Activated CD8-positive, alpha-beta memory T cell treated with anti-CD3 and anti-CD28 coated beads, Interleukin-2, amount 50 U/mL, for 1 hour (primary cell): ENCODE results near the gene ZNF831.

Experiments
- DNase-seq: peaks from one replicate; pipeline ENCODE4 v3.0.0-alpha.2; 2020; ENCODE audit errors: extremely low read depth

ZNF831 gene

DNA sequence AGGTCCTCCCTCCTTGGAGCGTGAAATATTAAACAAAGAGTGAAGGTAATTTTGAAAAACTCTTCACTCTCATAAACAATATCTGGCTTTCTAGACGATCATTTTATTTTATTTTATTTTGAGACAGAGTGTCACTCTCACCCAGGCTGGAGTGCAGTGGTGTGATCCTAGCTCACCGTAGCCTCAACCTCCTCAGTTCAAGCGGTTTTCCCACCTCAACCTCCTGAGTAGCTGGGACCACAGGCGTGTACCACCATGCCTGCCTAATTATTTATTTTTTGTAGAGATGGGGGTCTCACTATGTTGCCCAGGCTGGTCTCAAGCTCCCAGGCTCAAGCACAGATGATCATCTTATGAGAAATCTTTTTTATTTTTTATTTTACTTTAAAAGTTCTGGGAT, 16.4 kb downstream of the ZNF831 start:
- DNase-seq = no peak

DNA sequence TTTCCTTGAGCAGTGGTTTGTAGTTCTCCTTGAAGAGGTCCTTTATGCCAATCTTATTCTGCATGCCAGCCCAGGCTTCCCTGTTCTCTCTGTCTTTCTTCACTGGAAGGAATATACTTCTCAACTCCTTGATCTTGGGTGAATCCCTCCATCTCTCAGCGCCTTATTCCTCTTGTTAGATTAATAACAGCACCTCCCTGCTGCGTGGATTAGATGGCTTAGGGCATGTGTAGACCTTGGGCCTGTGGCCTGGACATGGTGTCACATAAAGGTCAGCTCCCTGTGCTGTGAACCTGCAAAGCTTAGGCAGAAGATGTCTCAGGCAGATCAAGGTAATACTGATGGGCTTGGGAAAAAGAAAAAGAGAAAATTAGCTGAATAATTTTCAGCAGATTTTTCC, 18.3 kb downstream of the ZNF831 start:
- no peak for DNase-seq

DNA sequence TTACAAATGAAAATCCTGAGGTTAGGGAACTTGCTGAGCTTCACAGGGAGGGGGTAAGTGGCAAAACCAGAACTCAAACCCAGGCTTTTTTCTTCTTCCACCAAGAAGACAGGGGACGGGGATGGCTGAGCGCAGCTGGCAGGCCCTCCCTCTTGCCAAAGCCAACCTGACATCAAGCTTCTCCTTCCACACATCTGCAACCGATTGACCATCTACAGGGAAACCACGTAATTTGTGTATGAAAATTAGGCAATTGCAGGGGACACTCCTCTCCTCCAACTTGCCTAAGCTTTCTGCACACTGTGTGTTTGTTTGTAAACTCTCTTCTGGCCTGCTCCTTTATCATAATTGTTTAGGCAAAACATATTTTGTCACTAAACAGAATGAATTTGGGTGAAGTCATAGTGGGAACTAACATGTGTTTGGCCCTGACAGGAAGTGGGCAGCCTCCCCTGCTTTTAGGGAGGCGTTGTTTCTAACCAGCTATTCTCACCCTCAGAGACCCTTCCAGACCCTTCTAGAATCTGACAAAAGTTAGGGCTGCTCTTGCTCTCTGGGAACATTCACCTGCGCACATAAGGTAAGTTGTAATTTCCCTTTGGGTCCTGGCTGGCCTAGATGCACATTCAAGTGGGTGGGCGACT, 18.9 kb downstream of the ZNF831 start:
- DNase-seq = no peak

DNA sequence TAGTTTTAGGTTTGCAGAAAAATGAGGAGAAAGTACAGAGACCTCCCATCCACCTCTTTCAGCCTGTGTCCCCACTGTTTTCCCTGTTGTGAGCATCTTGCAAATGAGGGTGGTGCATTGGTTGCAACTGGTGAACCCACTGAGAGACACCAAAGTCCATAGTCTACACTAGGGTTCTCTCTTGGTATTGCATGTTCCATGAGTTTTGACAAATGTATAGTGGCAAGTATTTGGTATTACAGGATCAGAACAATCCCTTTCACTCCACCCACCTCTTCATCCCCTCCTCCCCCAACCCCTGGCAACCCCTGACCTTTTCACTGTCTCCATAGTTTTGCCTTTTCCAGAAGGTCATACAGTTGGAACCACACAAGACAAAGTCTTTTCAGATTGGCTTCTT, 20.1 kb downstream of the ZNF831 start:
- DNase-seq = no peak

DNA sequence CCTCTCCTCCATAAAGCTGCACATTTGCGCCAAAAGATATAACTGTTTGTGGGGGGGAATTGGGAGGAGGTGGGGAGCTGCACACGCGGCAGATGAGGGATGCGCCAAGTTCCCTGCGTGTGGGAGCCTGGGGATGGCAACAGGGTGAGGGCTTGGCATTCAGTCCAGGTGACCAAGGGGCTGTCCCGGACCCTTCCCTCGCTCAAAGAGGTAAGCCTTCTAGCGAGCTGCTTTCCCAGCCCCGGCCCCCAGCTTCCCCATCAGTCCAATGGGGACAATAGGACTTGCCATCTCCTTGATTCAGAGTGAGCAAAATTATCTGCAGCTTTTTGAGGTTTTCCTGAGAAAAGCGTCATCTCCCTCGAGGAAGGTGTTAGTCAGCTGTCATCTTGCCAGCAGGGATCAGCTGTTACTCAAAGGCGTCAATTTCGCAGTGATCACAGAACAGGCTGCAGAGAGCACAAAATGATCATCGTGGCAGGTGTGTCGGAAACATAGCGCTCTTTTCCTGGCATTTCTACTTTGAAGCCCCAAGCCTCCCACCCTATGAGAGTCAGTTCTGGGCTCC, 21.3 kb downstream of the ZNF831 start:
- no peak for DNase-seq

DNA sequence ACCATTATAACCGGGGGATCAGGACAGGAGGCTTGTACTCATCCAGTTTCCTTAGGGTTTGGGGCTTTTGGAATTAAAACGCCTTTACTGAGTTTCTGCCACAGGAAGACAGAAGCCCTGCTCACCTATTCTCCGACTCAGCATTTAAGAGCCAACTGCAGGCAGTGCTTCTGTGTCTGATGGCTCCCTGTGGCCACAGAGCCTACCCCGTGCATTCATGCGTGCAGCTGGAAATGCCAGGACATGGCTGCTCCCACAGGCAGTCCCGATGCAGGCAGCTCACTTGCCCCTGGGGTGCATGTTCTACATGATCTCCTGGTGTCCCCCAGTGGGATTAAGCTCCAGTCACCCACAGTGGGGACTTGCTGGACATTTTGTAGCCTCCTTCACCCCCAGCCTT, 22.2 kb downstream of the ZNF831 start:
- no peak for DNase-seq

DNA sequence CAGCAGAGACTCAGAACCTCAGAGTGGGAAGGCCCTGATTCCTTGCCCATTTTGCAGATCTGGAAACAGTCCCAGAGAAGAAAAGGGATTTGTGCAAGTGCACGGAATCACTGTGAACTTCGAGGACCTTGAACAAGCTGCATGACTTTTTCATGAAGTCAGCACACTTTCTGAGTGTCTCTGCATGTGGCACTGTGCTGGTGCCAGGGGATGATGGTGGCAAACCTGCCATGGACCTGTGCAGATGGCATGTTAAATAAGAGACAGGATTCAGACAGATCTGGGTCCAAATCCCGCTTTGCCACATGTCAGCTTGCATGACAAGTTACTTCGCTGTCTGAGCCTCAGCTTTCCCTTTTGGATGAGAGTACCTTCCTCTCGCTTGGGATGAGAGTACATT, 26.8 kb downstream of the ZNF831 start:
- no peak for DNase-seq

DNA sequence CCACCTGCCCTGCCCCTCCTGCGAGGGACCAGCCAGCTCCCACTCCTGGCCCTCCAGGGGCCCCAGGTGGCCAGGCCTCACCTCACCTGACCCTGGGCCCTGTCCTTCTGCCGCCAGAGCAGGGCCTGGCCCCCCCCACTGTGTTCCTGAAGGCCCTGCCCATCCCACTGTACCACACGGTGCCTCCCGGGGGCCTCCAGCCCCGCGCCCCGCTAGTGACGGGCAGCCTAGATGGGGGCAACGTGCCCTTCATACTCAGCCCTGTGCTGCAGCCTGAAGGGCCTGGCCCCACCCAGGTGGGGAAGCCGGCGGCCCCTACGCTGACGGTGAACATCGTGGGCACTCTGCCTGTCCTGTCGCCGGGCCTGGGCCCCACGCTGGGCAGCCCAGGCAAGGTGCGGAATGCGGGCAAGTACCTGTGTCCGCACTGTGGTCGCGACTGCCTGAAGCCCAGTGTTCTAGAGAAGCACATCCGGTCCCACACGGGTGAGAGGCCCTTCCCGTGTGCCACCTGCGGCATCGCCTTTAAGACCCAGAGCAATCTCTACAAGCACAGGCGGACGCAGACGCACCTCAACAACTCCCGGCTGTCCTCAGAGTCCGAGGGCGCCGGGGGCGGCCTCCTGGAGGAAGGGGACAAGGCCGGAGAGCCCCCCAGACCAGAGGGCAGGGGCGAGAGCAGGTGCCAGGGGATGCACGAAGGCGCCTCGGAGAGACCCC, 27.6 kb downstream of the ZNF831 start:
- DNase-seq = no peak

DNA sequence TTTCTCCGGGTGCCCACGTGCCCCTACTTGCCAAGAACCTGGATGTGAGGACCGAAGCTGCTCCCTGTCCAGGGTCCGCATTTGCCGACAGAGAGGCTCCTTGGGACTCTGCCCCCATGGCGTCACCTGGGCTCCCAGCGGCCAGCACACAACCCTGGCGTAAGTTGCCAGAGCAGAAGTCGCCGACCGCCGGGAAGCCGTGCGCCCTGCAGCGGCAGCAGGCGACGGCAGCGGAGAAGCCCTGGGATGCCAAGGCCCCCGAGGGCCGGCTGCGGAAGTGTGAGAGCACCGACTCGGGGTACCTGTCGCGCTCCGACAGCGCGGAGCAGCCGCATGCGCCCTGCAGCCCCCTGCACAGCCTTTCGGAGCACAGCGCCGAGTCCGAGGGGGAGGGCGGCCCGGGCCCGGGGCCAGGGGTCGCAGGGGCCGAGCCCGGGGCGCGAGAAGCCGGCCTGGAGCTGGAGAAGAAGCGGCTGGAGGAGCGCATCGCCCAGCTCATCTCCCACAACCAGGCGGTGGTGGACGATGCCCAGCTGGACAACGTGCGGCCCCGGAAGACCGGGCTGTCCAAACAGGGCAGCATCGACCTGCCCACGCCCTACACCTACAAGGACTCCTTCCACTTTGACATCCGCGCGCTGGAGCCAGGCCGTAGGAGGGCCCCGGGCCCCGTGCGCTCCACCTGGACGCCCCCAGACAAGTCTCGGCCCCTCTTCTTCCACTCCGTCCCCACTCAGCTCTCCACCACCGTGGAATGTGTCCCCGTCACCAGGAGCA, 28.3 kb downstream of the ZNF831 start:
- no peak for DNase-seq

DNA sequence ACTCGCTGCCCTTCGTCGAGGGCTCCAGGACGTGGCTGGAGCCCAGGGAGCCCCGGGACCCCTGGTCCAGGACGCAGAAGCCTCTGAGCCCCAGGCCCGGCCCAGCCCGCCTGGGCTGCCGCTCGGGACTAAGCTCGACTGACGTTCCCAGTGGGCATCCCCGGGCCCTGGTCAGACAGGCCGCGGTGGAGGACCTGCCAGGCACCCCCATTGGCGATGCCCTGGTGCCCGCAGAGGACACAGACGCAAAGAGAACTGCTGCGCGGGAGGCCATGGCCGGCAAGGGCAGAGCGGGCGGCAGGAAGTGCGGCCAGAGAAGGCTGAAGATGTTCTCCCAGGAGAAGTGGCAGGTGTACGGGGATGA, 28.9 kb downstream of the ZNF831 start:
- no peak for DNase-seq

DNA sequence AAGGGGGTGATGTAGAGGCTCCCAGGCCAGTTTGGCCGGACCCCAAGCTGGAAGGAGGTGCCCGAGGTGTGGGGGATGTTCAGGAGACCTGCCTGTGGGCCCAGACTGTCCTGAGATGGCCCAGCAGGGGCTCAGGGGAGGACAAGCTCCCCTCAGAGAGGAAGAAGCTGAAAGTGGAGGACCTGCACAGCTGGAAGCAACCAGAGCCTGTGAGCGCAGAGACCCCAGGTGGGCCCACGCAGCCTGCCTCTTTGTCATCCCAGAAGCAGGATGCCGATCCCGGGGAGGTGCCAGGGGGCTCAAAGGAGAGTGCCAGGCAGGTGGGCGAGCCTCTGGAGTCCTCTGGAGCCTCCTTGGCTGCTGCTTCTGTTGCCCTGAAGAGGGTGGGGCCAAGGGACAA, 29.7 kb downstream of the ZNF831 start:
- no peak for DNase-seq

DNA sequence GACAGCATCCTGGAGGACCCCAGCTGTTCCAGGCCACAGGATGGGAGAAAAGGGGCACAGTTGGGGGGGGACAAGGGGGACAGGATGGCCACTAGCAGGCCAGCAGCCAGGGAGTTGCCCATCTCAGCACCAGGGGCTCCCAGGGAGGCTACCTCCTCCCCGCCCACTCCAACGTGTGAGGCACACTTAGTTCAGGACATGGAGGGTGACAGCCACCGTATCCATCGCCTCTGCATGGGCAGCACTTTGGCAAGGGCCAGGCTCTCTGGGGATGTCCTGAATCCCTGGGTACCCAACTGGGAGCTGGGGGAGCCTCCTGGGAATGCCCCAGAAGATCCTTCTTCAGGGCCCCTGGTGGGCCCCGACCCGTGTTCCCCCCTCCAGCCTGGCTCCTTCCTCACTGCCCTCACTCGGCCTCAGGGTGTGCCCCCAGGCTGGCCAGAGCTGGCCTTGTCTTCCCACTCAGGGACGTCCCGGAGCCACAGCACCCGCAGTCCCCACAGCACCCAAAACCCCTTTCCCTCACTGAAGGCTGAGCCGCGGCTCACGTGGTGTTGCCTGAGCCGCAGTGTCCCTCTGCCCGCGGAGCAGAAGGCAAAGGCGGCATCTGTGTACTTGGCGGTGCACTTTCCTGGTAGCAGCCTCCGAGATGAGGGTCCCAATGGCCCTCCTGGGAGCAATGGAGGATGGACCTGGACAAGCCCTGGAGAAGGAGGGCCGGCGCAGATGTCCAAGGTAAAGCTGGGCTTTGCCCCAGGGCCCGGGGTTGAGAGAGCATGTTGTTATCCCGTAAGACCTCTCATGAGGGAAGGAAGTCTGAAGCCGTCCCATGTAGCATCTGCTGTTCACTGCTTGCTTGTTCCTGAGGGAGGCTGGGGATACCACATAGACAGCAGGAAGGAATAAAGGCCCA, 30.7 kb downstream of the ZNF831 start:
- no peak for DNase-seq

DNA sequence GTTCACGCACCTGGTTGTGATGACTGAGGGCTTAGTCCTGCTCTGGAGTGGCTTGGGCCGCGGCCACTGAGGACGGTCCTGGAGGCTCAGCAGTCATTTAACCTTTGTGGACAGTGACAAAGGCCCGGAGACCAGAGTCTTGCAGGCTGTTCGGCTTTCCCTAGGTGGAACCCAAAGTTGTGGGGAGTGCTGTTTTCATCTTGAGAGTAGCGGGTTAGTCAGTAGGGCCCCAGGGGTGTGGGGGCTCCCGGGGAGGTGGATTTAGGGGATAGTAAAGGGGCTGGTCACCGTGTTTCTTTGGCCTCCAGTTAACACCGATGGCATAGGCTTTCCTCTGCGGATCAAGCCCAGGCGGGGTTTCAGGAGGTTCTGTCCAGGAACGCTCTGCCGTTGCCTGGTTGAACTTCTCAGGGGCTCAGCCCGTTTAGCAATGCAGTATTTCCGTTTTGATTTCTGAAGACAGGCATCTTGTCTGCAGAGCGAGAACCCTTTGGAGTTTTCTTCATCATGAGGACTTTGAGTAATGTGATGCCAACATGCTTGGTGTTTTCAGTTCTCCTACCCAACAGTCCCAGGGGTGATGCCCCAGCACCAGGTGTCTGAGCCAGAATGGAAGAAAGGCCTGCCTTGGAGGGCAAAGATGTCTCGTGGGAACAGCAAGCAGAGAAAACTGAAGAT, 31.8 kb downstream of the ZNF831 start:
- DNase-seq = no peak

DNA sequence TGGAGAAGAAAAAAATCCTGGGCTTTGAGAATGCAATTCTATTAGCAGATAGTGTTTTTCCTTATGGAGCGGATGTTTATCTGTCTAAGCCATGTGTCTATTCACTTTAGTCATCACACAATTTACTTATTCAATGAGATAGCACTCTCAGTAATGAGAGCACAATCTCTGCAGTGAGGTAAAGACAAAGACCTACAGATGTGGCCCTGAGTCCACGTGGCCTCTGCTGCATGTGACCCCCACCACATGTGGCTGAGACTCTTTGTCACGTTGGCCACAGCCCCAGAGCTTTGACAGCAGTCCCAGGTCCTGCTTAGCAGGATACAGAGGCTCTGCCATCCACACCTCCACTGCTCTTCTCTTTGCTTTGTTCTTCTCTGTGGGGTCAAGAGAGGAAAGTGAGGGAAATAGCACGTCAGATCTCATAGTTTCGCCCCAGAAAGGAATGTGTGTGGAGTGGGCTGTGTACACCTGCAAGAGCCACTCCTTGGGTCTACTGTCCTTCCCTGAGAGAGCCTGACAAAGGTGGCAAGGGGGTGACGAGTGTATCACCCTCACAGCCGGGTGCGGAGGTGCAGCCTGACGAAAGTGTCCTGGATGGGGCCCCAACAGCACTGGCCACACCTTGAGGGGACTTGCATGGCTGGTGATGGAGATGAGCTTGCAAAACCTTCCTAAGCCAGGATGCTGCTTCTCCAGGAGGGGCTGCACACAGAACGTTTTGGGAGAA, 40.7 kb downstream of the ZNF831 start:
- no peak for DNase-seq

DNA sequence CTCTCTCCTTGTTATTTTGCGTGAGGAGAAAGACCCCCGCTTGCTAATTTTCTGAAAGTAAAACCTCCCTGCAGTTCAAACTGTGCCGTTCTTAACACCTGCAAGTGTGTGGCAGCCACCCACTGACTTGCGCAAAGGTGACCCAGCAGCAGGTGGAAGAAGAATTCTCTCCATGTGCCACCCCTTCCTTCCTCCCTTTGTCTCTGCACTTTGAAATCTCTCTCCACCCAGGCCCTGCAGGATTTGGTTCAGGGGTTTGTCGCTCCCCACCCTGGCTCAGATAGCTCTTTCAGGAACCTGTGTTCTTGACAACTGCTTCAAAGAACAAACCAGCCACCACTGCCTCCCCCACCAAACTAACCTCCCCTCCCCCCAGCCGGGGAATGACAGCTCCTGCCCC, 41.4 kb downstream of the ZNF831 start:
- no peak for DNase-seq

DNA sequence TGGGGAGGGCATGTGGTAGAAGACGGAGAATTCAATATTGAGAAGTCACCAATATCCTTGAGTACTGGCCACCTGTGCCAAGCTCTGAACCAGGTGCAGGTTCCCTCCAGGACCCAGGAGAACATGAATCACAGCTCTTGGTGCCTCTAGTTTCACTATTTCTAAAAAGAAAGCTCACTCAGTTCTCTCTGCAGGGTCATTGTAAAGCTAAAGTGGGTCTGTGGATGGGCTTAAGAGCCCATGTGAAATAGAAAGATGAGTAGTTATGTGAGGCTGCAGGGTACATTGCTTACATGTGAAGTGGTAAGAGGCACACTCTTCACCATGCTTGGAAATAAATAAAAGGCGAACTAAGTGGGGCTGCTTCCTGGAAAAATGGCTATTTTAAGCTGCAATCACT, 43.6 kb downstream of the ZNF831 start:
- DNase-seq = no peak

DNA sequence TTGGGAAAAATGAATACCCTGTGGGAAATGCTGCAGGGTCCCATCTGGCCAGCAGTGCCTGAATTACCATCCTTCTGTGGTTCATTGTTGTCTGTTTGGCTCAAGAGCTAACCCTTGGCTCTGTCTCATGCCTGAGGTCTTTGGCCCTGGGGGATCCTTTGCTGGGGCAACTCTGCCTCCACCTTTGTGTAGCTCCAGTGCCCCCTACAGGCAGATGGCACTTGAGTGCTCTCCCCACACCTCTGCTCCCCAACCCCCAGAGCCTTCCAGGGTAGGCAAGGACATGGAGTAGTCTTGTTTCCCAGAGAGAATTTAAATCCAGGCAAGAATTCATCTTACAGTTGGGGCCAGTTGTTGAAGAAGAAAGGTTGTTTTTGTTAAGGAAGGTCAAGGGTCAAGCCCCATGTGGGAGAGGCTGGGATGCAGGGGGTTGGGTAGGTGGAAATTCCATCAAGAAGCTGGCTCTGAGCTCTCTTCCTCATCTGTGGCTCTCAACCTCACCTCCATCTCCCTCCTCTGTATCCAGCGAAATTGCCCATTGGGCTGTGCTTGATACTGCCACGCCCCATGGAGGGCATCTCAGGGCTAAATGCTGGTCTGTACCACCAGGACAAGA, 44.2 kb downstream of the ZNF831 start:
- DNase-seq = peak; percentile 68

DNA sequence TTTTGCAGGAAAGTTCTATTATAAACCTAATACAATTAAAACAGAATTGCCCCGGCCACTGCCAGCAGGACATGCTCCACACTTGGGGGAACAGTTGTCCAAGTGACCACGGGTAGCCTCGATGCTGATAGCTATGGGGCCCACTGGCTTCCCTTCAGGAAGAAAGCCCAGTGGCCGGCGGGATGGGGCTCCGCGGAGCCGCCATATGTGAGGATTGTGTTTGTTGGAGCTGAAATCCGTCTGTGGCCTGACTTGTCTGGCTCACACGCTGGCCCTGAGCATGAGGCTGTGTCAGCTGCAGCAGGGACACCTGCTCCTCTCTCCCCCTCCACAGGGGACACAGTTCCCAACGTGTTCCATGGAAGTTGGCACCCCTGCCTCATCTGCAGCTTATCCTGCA, 46.6 kb downstream of the ZNF831 start:
- no peak for DNase-seq

DNA sequence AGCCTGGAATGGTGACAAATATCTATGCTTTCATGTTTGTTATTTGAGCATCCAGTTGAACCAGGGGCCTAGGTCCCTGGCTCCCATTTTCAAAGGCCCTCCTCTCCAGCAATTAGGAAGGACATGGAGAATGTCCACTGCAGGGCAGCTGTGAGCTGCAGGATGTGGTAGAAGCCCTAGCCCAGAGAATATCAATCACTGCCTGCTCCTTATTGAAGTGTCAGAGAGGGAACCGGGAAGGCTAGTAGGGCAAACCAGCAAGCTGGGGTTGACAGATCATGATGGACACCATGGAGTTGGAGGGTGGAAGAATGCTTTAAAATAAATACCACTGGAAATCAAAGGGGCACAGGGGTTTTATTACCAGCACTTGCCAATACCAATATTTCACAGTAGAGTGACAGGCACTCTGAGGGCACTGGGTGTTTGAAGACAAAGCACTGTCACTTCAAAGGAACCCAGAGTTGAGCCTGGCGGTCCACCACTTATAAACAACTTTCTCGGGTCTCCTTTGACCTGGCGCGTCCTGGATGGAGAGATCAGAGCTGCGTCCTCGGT, 47.7 kb downstream of the ZNF831 start:
- no peak for DNase-seq

DNA sequence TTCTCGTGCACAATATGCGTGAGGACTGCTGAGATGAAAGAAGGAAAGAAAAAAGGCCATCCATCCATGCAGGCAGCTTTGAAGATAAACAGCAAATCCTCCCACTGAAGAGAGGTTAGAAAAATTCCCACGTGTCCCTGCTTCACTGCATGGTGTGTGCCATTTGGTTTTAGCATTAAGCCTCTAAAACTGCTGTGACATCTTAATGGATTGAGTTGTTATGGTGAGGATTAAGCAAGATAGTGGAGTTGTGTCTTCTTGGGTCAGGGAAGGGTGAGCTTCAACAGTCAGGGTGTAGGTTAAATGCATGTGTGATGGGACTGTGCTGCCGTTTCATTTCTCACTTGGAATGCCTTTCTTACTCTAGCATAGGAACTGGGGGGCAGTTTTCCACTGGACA, 50.5 kb downstream of the ZNF831 start:
- no peak for DNase-seq
